ENCODE results near the gene ZBTB34. TPM values are rescaled to one million over a fixed set of nuclear protein-coding genes. Genes with fewer than 3 reads are reported as not detected.

The ZBTB34 gene
- total RNA-seq, 1 donor from 2014 or later = 7.0 TPM

- Mint-ChIP-seq H3K4me1 (peaks cover 15% of the 10 kb centered on the region), H3K27ac (no peak overlapping the region), H3K4me3 (no peak overlapping the region), H3K36me3 (ENCODE audit: low read depth) (peaks cover 14% of the 10 kb centered on the region), H3K9me3 (no peaks in the 10 kb centered on the region), H3K27me3 (no peaks in the 10 kb centered on the region)
- DNase-seq = no peak
- intact Hi-C loops (cut with micrococcal nuclease) = no loop called here
These were observed 16.1 kb downstream of the ZBTB34 start for GRCh38 chr9:126876531-126876930.

GRCh38 chr9:126877418-126877817 is 17.0 kb downstream of the ZBTB34 start:
- Mint-ChIP-seq H3K27me3 (no peaks in the 10 kb centered on the region), H3K9me3 (no peaks in the 10 kb centered on the region), H3K27ac (no peak overlapping the region), H3K36me3 (ENCODE audit: low read depth) (peaks cover 20% of the 10 kb centered on the region), H3K4me3 (no peak overlapping the region), H3K4me1 (peaks cover 15% of the 10 kb centered on the region)
- no peak for DNase-seq
- intact Hi-C loops (cut with micrococcal nuclease) = no loop called here

- H3K4me1 Mint-ChIP-seq = peaks cover 12% of the 10 kb centered on the region
- intact Hi-C loops (cut with micrococcal nuclease) = no loop called here
- H3K27ac Mint-ChIP-seq = no peak overlapping the region
- H3K9me3 Mint-ChIP-seq = no peaks in the 10 kb centered on the region
- DNase-seq = no peak
- H3K36me3 Mint-ChIP-seq (ENCODE audit: low read depth) = peaks cover 20% of the 10 kb centered on the region
- no peak overlapping the region for H3K4me3 Mint-ChIP-seq
- no peaks in the 10 kb centered on the region for H3K27me3 Mint-ChIP-seq
These were observed 18.8 kb downstream of the ZBTB34 start for GRCh38 chr9:126879288-126879687.

DNA sequence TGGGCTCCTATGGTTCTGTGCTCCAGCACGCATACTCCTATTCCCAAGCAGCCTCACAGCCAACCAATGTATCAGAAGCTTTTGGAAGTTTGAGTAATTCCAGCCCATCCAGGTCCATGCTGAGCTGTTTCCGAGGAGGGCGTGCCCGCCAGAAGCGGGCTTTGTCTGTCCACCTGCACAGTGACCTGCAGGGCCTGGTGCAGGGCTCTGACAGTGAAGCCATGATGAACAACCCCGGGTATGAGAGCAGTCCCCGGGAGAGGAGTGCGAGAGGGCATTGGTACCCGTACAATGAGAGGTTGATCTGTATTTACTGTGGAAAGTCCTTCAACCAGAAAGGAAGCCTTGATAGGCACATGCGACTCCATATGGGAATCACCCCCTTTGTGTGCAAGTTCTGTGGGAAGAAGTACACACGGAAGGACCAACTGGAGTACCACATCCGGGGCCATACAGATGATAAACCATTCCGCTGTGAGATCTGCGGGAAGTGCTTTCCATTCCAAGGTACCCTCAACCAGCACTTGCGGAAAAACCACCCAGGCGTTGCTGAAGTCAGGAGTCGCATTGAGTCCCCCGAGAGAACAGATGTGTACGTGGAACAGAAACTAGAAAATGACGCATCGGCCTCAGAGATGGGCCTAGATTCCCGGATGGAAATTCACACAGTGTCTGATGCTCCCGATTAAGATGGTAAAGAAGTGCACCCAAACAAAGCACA is 19.9 kb downstream of the ZBTB34 start:
- Mint-ChIP-seq H3K4me3 (no peak overlapping the region), H3K27ac (no peak overlapping the region), H3K4me1 (peaks cover 12% of the 10 kb centered on the region), H3K9me3 (no peaks in the 10 kb centered on the region), H3K27me3 (no peaks in the 10 kb centered on the region), H3K36me3 (ENCODE audit: low read depth) (peaks cover 20% of the 10 kb centered on the region)
- intact Hi-C loops (cut with micrococcal nuclease) = no loop called here
- no peak for DNase-seq

GRCh38 chr9:126880947-126881332 is 20.5 kb downstream of the ZBTB34 start:
- Mint-ChIP-seq H3K4me3 (no peak overlapping the region), H3K36me3 (ENCODE audit: low read depth) (peaks cover 20% of the 10 kb centered on the region), H3K27ac (no peak overlapping the region), H3K4me1 (peaks cover 12% of the 10 kb centered on the region), H3K9me3 (no peaks in the 10 kb centered on the region), H3K27me3 (no peaks in the 10 kb centered on the region)
- no peak for DNase-seq
- intact Hi-C loops (cut with micrococcal nuclease) = no loop called here

DNA sequence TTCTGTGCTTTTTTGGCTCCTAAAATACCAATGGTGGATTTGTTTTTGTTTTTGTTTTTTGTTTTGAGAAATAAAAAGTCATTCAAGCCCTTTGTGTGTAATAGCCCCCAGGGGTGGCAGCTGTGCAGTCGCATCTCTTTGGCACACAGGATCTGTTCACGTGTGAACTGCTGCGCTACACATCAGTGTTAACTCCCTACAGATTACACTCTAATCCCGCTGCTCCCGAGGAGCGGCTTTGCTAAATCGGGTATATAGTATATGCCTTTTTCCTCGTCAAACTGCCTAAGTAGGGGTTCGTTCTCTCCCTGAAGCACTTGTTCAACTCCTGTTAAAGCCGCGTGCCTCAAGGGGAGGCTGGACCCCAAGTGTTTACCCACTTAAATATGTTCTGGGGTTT is 22.3 kb downstream of the ZBTB34 start:
- Mint-ChIP-seq H3K27ac (no peak overlapping the region), H3K4me3 (no peak overlapping the region), H3K36me3 (ENCODE audit: low read depth) (peaks cover 22% of the 10 kb centered on the region), H3K27me3 (no peaks in the 10 kb centered on the region), H3K9me3 (no peaks in the 10 kb centered on the region), H3K4me1 (peaks cover 4% of the 10 kb centered on the region)
- no peak for DNase-seq
- intact Hi-C loops (cut with micrococcal nuclease) = no loop called here

DNA sequence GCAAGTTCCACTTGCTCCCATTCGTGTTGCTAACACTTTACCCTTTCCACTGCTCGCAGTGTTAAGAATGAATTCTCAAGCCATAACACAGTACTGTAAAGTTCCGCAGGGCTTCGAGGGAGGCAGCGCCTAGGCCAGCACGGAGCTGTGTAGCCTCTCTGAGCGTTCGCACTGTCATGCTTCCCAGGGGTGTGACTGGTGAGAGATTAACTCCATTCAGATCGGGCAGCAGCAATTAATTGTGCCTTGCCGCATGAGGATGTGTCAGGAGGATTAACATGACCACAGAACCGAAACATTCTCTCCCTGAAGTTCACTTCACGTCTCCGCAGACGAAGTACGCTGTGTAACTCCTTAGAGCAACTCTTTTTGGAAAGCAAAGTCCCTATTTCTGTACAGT is 23.2 kb downstream of the ZBTB34 start:
- no peak overlapping the region for H3K4me3 Mint-ChIP-seq
- H3K27me3 Mint-ChIP-seq = no peaks in the 10 kb centered on the region
- peaks cover 22% of the 10 kb centered on the region for H3K36me3 Mint-ChIP-seq (ENCODE audit: low read depth)
- H3K27ac Mint-ChIP-seq = no peak overlapping the region
- H3K4me1 Mint-ChIP-seq = peaks cover 2% of the 10 kb centered on the region
- H3K9me3 Mint-ChIP-seq = no peaks in the 10 kb centered on the region
- intact Hi-C loops (cut with micrococcal nuclease) = no loop called here
- DNase-seq = no peak

GRCh38 chr9:126885131-126885641 is 24.7 kb downstream of the ZBTB34 start:
- Mint-ChIP-seq H3K9me3 (no peaks in the 10 kb centered on the region), H3K4me1 (peaks cover 2% of the 10 kb centered on the region), H3K36me3 (ENCODE audit: low read depth) (peaks cover 13% of the 10 kb centered on the region), H3K4me3 (no peak overlapping the region), H3K27me3 (no peaks in the 10 kb centered on the region), H3K27ac (no peak overlapping the region)
- intact Hi-C loops (cut with micrococcal nuclease) = no loop called here
- DNase-seq = no peak

- Mint-ChIP-seq H3K27me3 (no peaks in the 10 kb centered on the region), H3K4me1 (peaks cover 2% of the 10 kb centered on the region), H3K36me3 (ENCODE audit: low read depth) (peaks cover 7% of the 10 kb centered on the region), H3K4me3 (no peak overlapping the region), H3K9me3 (no peaks in the 10 kb centered on the region), H3K27ac (no peak overlapping the region)
- DNase-seq = no peak
- intact Hi-C loops (cut with micrococcal nuclease) = no loop called here
These were observed 25.8 kb downstream of the ZBTB34 start for GRCh38 chr9:126886034-126886822.

DNA sequence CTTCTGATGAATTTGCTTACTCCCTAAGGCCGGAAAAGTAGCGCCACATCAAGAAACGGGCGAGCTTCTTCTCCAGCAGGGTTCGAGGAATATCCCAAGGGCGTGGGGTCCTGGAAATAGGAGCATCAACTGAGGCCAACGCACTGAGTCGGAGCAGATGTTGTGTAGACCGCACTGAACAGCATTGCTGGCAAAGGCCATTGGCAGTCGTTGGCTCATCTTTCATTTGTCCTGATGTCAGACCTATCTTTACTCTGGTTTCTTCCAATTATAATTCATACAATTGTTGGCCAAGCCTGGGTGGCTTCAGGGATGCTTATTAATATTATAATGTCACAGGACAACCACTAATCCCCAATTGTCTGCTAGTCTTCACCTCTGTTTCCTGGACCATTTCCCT is 26.5 kb downstream of the ZBTB34 start:
- H3K4me3 Mint-ChIP-seq = no peak overlapping the region
- H3K27me3 Mint-ChIP-seq = no peaks in the 10 kb centered on the region
- intact Hi-C loops (cut with micrococcal nuclease) = no loop called here
- peaks cover under 1% of the 10 kb centered on the region for H3K4me1 Mint-ChIP-seq
- no peak for DNase-seq
- peaks cover 4% of the 10 kb centered on the region for H3K36me3 Mint-ChIP-seq (ENCODE audit: low read depth)
- H3K27ac Mint-ChIP-seq = no peak overlapping the region
- H3K9me3 Mint-ChIP-seq = no peaks in the 10 kb centered on the region

- Mint-ChIP-seq H3K27ac (no peak overlapping the region), H3K4me3 (no peak overlapping the region), H3K9me3 (no peaks in the 10 kb centered on the region), H3K36me3 (ENCODE audit: low read depth) (no peaks in the 10 kb centered on the region), H3K27me3 (peaks cover 5% of the 10 kb centered on the region), H3K4me1 (peaks cover 4% of the 10 kb centered on the region)
- intact Hi-C loops (cut with micrococcal nuclease) = no loop called here
- no peak for DNase-seq
These were observed 31.2 kb downstream of the ZBTB34 start for GRCh38 chr9:126891676-126892075.

- Mint-ChIP-seq H3K27ac (no peak overlapping the region), H3K4me3 (no peak overlapping the region), H3K9me3 (no peaks in the 10 kb centered on the region), H3K36me3 (ENCODE audit: low read depth) (no peaks in the 10 kb centered on the region), H3K27me3 (peaks cover 5% of the 10 kb centered on the region), H3K4me1 (peaks cover 4% of the 10 kb centered on the region)
- intact Hi-C loops (cut with micrococcal nuclease) = no loop called here
- DNase-seq = no peak
These were observed 32.6 kb downstream of the ZBTB34 start for GRCh38 chr9:126893079-126893478.

DNA sequence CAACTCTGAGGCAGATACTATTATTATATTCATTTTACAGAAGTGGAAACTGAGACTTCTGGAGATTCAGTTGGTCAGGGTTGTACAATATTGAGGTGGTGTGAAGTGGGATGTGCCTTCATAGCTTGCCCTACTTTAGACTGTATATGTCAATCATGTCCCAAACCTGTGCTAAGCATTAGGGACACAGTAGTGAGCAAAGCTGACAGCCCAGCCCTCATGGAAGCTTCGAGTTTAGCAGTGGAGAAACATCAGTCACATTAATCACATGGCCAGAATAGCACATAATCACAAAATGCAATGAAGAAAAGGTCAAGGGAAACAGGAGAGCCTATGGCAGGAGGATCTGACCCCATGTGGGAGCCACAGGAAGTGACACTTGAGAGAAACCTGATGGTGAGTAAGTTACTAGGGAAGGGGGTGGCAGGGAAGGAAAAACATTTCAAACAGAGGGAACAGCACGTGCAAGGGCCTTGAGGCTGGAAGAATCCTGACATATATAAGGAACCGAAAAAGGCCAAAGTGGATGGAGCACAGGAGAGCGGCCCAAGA is 33.7 kb downstream of the ZBTB34 start:
- intact Hi-C loops (cut with micrococcal nuclease) = no loop called here
- Mint-ChIP-seq H3K36me3 (ENCODE audit: low read depth) (no peaks in the 10 kb centered on the region), H3K4me3 (no peak overlapping the region), H3K9me3 (no peaks in the 10 kb centered on the region), H3K27ac (no peak overlapping the region), H3K27me3 (peaks cover 5% of the 10 kb centered on the region), H3K4me1 (peaks cover 4% of the 10 kb centered on the region)
- no peak for DNase-seq

- H3K4me1 Mint-ChIP-seq = no peaks in the 10 kb centered on the region
- H3K9me3 Mint-ChIP-seq = peaks cover 13% of the 10 kb centered on the region
- H3K36me3 Mint-ChIP-seq (ENCODE audit: low read depth) = no peaks in the 10 kb centered on the region
- H3K27ac Mint-ChIP-seq = no peak overlapping the region
- H3K4me3 Mint-ChIP-seq = no peak overlapping the region
- intact Hi-C loops (cut with micrococcal nuclease) = no loop called here
- no peak for DNase-seq
- peaks cover 4% of the 10 kb centered on the region for H3K27me3 Mint-ChIP-seq
These were observed 41.8 kb downstream of the ZBTB34 start for GRCh38 chr9:126902210-126902609.
